Measurements from ENCODE around the gene LIN28A. TPM values are rescaled to one million over a fixed set of nuclear protein-coding genes. Genes with fewer than 3 reads are reported as not detected.

Gene LIN28A
- total RNA-seq, 1 experiment from 2014 or later, result 1,289 TPM

DNA sequence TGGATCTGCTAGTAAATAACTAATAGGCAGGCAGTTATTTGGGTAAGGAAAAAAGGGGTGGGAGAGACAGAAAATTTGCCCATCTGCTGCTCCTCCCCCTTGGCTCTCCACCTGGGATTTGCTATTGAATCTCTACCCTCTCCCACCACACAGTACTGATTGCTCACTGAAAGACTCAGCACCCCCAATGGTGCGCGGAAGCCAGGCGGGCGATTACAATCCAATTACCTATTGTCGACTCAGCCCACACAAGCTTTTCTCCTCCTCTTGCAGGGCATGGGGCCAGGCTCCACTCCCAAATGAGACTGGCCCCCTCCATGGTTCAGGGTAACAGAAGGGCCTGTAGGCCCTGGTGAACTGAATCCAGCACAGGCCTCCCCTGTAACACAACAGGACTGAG lies 58.9 kb downstream of the LIN28A start:
- Histone ChIP-seq H2BK5ac (ENCODE audit: insufficient read length, low read length) (no peak overlapping the region), H3K9ac (ENCODE audit: extremely low read depth, insufficient read length, low read length) (no peak overlapping the region), H3K27ac (ENCODE audit: insufficient read length, low read depth, low read length) (no peak overlapping the region), H4K8ac (replicated peaks; ENCODE audit: insufficient read length, low read depth, low read length) (no peak overlapping the region), H3K4me2 (ENCODE audit: insufficient read depth, insufficient read length, low read length) (no peak overlapping the region), H3K4ac (ENCODE audit: low read depth, low read length) (no peak overlapping the region), H3K56ac (ENCODE audit: insufficient read length, low read depth, low read length) (no peak overlapping the region), H3K23ac (ENCODE audit: insufficient read length, low read depth, low read length) (no peak overlapping the region), H2BK120ac (ENCODE audit: low read depth, low read length, poor library complexity, severe bottlenecking) (no peak overlapping the region), H3K79me2 (ENCODE audit: insufficient read depth, low read length) (peaks cover 4% of the 10 kb centered on the region; the same call in 1 of the 2 replicates), H4K20me1 (ENCODE audit: control insufficient read depth, insufficient read depth, insufficient read length) (no peaks in the 10 kb centered on the region), H3K4me1 (ENCODE audit: insufficient read depth, low read length) (no peaks in the 10 kb centered on the region; the same call in 1 of the 2 replicates), H3K14ac (ENCODE audit: insufficient read depth, low read length) (no peak overlapping the region), H3K18ac (ENCODE audit: insufficient read length, low read depth, low read length) (no peak overlapping the region), H2BK15ac (ENCODE audit: low read depth, low read length) (no peak overlapping the region), H2BK20ac (ENCODE audit: low read depth, low read length, poor library complexity, severe bottlenecking) (no peak overlapping the region), H4K91ac (ENCODE audit: insufficient read length, low read depth, low read length) (no peak overlapping the region), H2AK5ac (ENCODE audit: insufficient read length, low read length) (no peak overlapping the region), H2BK12ac (ENCODE audit: insufficient read length, low read depth, low read length) (no peak overlapping the region), H3K79me1 (ENCODE audit: insufficient read depth, low read depth, low read length, poor library complexity, severe bottlenecking) (no peaks in the 10 kb centered on the region), H3K23me2 (ENCODE audit: insufficient read length, low read depth, low read length, poor library complexity, severe bottlenecking) (peaks cover 10% of the 10 kb centered on the region), H4K5ac (ENCODE audit: insufficient read length, low read depth, low read length) (no peak overlapping the region), H2AFZ (ENCODE audit: low read length) (no peak overlapping the region), H3K9me3 (ENCODE audit: control insufficient read depth, low read depth, low read length) (no peaks in the 10 kb centered on the region), H3K27me3 (ENCODE audit: insufficient read depth, low read length) (no peaks in the 10 kb centered on the region), H3T11ph (ENCODE audit: low read length) (no peak overlapping the region)
- no CpG with 5 or more reads among the region's 5 CpGs for WGBS (ENCODE audit: extremely low coverage, insufficient read length, low lambda C conversion rate)
- H3K36me3 Mint-ChIP-seq (ENCODE audit: insufficient read depth in 1 of 3, low read depth in 3 of 3), result peaks cover 33 to 72% (median 63%) of the 10 kb centered on the region in 3 experiments
- no peaks in the 10 kb centered on the region for H3K9me3 Mint-ChIP-seq
- H3K4me3 Mint-ChIP-seq, result 0 out of 5 replicates have a peak overlapping the region, but pooled peaks of 1 of the 2 experiments have one; percentile 90
- peaks cover 31 to 35% of the 10 kb centered on the region in 2 experiments for H3K4me1 Mint-ChIP-seq
- DNase-seq, result no peak
- H3K27me3 Mint-ChIP-seq (ENCODE audit: low read depth), result no peaks in the 10 kb centered on the region; the same call in 1 of the 2 replicates
- peak overlapping the region in 2 of 3 experiments; percentile 39 to 74; a peak in 3 of 7 replicates for H3K27ac Mint-ChIP-seq
- TF ChIP-seq, protein P1, sequence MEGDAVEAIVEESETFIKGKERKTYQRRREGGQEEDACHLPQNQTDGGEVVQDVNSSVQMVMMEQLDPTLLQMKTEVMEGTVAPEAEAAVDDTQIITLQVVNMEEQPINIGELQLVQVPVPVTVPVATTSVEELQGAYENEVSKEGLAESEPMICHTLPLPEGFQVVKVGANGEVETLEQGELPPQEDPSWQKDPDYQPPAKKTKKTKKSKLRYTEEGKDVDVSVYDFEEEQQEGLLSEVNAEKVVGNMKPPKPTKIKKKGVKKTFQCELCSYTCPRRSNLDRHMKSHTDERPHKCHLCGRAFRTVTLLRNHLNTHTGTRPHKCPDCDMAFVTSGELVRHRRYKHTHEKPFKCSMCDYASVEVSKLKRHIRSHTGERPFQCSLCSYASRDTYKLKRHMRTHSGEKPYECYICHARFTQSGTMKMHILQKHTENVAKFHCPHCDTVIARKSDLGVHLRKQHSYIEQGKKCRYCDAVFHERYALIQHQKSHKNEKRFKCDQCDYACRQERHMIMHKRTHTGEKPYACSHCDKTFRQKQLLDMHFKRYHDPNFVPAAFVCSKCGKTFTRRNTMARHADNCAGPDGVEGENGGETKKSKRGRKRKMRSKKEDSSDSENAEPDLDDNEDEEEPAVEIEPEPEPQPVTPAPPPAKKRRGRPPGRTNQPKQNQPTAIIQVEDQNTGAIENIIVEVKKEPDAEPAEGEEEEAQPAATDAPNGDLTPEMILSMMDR (conservative IDR thresholded peaks at IDR 0.05), result no peak
